GM19025 (cell line): ENCODE data around the gene MRPL40.

ENCODE experiments used
- ATAC-seq: cut with Tn5 transposase; IDR thresholded peaks from one replicate; pipeline ENCODE4 v1.9.1; 2021; ENCODE audit warnings: mild to moderate bottlenecking, low read depth, moderate library complexity; ENCODE audit not compliant: unreplicated experiment

MRPL40 gene

DNA sequence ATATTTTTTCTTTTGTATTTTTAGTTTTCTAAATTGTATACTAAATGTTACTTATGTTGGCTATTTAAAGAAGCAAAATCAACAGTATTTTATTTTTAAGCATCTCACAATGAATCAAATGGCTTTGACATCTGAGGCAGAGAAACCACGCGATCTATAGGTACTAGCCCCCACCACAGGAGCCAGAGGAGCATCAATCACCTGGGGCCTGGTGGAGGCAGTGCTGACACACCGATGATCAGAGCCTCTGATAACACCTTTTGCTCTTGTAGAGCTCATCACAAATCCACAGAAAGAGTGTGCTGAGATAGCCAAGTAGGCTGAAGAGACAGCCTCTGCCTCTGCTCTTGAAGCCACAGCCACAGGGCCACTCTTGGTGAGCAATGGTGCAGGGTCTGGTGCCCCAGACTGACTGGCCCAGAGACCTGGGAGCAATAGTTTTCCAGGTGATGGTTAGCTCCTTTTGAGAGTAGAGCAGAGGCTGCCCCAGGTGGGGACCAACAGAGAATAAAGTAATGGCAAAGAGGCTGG lies 26.0 kb upstream of the MRPL40 start:
- ATAC-seq, result no peak

DNA sequence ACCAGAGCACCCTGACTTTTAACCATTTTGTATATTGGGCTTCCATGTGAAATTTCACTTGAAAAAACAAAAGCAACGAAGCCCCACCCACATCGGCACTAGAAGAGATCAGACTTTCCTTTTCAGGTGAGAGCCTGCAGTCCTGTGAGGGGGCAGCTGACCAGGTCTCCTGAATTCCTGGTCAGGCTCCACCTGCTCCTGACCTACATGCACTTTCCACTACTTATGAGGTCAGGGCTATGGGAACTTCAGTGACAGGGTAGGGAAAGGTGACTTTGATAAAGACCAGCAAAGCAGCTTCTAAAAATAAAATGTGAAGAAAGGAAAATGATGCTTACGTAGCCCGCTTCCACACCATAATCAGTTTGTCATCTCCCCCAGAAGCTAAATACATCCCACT lies 25.5 kb upstream of the MRPL40 start:
- no peak for ATAC-seq

DNA sequence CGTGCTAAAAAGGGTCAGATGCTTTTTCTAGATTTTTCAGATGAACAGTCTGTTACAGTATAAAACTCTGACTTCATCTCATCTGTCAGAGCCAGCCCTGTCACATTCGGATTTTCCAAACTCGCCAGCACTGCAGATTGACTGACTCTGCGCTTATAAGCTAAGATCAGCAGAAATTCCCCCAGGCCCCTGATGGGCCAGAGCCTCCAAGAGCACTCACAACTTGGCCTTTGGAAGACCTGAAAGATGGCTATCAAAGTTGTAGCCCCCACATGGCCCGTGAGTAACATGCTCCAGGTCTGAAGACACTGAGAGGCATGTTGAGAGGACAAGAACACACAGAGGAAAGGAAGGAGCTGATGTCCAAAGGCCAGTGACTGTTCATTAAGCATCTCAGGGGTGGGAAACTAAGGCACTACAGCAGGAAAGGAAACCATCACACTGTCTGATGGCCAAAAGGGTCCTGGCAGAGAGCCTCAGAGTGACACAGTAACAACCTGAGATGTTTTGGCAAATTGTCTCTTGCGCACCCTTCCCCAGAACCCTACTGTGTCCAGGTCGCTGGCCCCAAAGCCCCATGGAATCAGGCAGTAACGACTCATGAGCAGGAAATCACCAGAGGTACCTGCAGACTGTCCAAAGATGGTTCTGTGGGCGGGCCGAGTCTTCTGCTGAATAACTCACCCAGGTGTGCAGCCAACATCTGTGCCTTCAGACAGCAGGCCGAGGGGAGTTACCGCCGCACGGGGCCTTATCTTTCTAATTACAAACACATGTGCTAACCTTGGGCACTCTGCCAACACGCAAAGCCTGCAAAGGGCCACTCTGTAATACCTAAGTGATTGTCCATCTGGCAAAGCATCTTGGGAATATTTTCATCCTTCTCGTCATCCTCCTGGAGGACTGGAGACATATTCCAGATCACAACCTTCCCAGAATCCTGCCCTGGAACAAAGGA lies 24.4 kb upstream of the MRPL40 start:
- ATAC-seq, result no peak

DNA sequence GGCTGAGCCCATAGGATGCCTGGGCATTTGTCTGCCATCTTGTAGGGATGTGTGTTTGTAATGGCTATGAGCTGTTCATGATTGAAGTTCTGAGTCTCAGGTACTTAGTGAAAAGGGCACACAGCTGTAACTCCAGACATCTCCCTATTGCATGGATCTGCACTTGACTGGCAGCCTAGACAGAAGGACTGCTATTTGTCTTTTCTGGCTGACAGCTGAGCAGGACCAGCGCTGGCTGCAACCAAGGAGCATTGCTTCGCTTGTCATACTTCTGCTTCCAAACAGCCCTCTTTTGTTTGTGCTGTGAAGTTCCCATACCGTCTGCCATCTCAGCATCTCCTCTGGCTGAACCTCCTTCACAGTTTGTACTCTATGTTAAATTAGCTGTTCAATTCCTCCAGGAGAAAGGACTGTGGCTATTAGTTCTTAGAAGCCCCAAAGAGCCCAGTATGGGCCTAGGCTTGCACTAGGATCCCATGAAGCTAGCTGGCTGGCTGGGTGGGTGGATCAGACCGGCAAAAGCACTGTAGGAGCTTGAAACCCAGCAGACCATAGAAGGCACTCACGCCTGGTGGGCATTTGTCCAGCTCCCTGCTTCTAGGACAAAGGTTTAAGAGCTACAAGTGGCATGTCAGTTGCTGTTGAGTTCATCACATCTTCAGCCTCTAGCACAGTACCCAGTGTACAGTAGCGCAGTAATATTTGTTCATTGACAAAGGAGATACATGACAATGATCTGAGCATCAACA lies 21.2 kb upstream of the MRPL40 start:
- ATAC-seq, result no peak

DNA sequence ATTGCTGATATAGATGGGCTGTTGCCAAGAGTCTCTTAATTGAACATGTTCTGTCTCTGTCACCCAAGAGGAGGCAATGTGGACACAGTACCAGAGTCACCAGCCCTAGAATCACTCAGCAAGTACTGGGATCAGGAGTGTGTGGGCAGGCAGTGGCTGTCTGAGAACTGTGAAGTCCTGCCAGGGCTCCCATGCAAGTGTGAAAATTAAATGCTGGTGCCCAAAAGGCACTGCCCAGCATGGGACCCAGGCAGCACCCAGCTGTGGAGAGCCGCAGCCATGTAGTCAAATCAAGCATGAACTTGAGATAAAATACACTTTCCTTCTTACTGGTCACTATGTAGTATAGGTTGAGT lies 20.7 kb upstream of the MRPL40 start:
- ATAC-seq, result no peak

GRCh38 chr22:19412478-19412877 lies 19.9 kb upstream of the MRPL40 start:
- ATAC-seq, result no peak

DNA sequence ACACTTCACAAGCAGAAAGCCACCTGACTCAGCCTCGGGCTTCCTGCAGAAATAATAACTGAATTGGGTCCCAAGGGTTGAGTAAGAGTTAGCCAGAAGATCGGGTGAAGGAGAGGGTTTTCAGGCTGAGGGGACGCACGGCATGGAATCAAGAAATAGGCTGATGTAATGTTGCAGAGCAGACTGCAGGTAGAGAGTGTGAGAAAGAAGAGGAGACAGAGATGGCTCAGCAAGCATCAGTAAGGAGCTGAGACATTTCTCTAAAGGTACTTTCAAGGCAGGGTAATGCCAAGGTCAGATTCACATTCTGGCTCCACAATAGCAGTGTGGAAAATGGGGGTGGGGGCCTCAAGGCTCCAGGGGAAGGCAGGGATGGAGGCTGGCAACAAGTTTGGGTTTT lies 19.4 kb upstream of the MRPL40 start:
- no peak for ATAC-seq

DNA sequence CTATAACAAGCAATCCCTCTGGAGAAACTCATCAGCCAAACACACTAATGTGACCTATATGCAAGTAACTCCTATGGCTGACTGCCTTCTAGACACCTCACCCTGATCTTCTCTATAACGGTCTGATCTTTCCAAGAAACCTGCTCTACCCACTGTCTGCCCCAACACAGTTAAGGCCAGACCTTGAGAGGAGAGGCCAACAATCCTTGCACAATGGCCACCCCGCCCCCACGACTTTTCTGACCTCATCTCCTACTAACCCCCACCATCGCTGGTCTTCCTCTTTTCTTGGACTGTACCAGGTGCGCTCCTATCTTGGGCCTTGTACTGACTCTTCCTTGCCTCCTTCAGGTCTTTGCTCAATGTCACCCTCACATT lies 13.3 kb upstream of the MRPL40 start:
- no peak for ATAC-seq

DNA sequence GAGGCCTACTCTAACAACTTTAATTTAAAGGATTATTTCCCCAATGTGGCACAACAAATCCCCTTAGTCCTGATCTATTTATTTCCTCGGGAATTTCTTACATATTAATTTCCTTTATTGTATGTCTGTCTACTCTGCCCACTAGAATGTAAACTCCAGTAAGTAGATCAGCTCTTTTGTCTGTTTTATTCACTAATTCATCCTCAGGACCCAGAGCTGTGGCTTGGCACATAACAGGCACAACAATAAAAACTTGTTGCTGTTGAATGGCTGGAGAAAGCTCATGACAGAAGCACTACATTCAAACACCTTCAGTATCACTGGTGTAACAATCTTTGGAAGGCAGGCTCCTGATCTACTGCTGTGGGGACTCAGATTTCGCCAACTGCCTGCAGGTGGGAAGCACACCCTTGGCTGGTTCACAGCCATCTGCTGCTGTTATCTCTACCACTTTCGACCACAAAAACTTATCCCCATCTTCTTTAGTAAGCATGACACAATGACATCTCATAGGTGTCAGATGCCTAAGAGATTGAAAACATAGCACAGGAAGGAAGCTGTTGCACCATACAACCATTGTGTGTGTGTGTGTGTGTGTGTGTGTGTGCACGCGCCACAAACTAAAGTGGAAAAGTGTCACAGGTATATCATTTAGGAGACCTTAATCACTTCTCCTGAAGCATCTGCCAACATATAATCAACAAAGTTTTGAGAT lies 12.7 kb upstream of the MRPL40 start:
- no peak for ATAC-seq

- ATAC-seq, result no peak
These were observed 12.0 kb upstream of the MRPL40 start for GRCh38 chr22:19420321-19420720.

DNA sequence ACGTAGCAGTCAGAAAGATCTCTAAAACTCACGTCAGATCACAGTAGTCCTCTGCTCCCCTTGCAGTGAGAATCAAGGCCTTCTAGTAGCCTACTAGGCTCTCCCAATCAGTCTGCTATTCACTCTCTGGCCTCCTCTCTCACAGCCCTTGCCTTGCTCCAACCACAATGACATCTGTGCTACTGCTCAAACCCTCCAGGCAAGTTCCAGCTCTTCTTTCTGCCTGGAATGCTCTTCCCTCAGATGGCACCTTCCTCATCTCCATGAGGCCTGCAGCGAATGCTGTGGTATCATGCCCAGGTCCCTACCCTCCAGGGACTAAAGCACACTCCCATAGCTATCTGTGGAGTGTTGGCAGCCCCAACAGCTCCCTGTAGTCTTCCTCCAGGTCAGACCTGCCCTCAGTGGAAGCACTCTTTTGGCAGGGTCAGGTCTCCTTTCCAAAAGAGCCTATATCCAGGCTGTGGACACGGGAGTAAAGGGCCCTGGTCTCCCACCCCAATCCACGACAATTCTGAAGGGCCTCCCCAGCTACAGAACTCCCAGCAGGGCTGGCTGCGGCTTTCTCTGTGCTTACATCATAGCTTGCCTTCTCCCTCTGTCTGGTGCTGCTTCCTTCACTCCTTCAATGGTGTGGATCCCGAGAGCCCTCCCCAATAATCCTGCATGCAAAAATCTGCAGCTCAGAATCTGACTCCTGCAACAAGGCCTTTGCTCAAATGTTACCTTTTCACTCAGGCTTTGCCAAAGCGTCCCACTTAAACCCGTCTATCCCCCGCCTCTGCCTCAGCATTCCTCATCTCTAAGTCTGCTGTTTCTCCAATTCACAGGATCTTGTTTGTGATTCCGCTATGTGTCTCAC lies 9.7 kb upstream of the MRPL40 start:
- ATAC-seq, result no peak

DNA sequence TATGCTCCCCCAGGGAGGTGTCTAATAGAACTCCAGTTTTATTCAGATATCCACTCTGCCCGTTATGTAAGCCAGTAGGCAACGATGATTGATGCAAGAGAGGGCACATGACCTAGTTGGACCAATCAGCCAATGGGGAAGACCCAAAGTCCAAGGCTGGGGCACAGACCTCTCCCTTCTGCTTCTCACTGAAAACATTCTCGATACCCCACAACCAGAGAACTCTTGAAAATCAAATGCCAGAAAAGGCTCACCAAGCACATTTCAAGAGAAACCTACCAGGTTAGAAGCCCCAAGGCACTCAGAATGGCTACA lies 8.2 kb upstream of the MRPL40 start:
- ATAC-seq, result no peak

DNA sequence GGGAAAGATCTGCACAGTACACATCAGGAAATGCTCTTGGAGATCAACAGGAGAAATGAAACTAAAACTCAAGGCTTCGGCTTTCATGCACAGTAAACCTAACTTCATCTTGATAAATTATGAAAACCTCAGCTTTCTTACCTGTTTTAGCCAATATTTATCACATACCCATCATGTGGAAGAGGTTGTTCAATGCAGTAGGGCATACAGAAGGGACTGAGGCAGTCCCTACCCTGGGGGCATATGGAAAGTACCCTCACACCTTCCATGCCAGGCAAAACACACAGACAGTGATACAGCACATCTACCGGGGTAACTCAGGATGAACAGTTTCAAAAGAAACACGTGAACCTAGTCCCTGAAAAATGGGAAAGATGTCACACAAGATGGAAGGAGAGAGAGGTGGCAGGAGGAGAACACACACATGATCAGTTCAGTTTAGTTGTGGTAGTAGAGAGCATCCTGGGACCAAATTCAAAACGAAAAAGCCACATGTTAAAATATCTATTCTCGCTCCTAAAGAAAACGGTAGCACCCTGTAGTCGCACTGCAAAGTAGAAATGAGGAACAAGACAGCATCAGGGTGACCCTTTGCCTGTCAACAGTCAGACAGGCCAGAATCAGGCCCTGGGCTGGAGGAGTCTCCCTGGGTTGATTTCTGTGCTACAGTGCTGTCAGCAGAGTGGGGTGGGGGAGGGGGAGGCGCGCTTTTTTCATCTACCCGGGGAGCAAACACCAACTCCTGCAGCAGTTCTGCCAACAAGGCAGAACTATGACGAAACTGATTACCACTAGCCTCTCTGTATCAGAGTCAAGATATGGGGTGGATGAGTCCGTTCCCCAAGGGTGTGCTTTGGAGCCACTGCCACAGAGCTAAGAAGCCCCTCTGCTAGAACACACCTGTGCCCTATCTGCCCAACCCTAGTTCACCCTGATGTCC lies 2.1 kb upstream of the MRPL40 start:
- ATAC-seq, result no peak

- ATAC-seq, result peak; percentile 1
These were observed 1.3 kb upstream of the MRPL40 start for GRCh38 chr22:19430890-19431541.

DNA sequence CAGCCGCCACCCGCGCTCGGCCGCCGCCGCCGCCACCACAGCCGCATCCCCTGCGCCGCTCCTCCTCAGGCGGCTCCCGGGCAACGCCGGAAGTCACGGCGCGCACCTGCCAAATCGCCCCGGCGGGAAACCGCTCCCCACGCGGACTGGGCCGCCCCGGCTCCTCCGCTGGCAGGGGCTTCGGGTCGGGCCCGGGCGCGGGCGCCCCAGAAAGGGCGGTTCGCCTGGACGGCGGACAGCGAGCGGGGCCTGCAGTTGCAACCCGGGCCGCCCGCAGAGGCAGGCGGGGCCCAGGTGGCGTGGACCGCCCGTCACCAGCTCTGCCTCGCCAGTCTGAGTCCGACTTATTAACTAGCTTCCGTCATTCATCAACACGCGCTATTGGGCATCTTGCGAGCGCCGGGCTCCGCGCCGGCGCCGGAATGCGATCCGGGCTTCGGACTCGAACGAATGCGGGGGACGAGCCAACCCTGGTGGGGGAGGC lies 654 bp upstream of the MRPL40 start, which contains the start of gene HIRA:
Gene HIRA, minus strand, starts transcription at position 85 of the 484 bp plus-strand sequence. CDS start 257 bp downstream, outside the sequence.
- ATAC-seq, result peak; percentile 35

DNA sequence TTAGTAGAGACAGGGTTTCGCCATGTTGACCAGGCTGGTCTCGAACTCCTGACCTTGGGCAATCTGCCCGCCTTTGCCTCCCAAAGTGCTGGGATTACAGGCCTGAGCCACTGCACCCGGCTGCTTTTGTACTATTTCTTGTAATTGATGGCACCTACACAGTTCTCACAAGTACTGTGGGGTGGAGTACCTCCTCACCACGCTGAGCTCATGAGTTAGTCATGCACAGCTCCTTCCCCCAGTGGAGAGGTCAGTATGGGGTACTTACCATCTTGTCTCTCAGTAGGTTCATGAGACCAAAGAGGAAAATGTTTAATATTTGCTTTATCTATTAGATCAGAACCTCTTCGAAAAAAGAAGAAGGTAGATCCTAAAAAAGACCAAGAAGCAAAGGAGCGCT lies 2.1 kb downstream of the MRPL40 start:
- ATAC-seq, result no peak

DNA sequence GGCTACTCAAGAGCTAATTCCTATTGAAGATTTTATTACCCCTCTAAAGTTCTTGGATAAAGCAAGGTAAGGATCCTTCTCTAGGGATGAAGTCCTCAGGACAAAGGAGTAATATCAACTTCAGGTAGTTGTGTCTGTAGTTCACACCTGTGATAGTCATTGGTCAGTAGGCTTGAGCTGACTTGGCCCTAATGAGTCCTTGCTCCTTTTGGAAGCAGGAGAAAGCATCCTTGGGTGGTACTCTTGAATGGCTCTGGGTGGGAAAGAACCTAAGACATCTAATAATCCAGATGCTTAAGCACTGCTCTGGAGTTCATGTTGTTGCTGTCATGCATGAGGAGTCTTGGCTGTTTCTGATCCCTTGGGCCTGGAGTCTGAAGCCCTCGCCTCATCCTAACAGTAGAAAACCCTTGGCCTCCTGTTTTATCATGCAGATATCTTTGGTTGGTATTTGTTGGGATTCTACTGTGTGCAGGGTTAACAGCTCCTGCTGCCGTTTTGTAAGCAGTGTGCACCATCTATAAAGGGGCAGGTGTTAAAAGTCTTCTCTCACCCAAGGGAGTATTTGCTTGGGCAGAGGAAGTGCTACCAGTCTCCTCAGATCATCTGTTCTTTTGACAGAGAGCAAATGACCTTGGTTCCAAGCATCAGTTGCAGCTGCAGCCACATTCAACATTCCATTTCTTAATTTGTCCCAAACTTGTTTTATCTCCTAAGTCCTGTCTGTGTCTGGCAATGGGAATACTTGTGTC lies 2.7 kb downstream of the MRPL40 start:
- ATAC-seq, result no peak
